Measurements from ENCODE around the gene CCDC157.

The CCDC157 gene

GRCh38 chr22:30372915-30373314, 16.1 kb downstream of the CCDC157 start:
- DNase-seq (ENCODE audit: low read depth) = no peak
- in situ Hi-C loops (cut with HindIII; ENCODE audit: low sequenced_read_pairs) = no loop called here
- no peak overlapping the region for H3K4me3 ChIP-seq (ENCODE audit: low read depth, low read length)
- TF ChIP-seq CTCF (IDR thresholded peaks at IDR 0.05; ENCODE audit: low read depth, low read length, missing control alignments) = no peak

GRCh38 chr22:30373331-30374325, 16.8 kb downstream of the CCDC157 start:
- in situ Hi-C loops (cut with HindIII; ENCODE audit: low sequenced_read_pairs) = no loop called here
- no peak overlapping the region for H3K4me3 ChIP-seq (ENCODE audit: low read depth, low read length)
- DNase-seq (ENCODE audit: low read depth) = no peak
- TF ChIP-seq CTCF (IDR thresholded peaks at IDR 0.05; ENCODE audit: low read depth, low read length, missing control alignments) = no peak

GRCh38 chr22:30375312-30375849, 18.6 kb downstream of the CCDC157 start:
- no peak for DNase-seq (ENCODE audit: low read depth)
- H3K4me3 ChIP-seq (ENCODE audit: low read depth, low read length) = no peak overlapping the region
- in situ Hi-C loops (cut with HindIII; ENCODE audit: low sequenced_read_pairs) = no loop called here
- TF ChIP-seq CTCF (IDR thresholded peaks at IDR 0.05; ENCODE audit: low read depth, low read length, missing control alignments) = no peak

GRCh38 chr22:30380011-30380410, 23.2 kb downstream of the CCDC157 start:
- H3K4me3 ChIP-seq (ENCODE audit: low read depth, low read length) = no peak overlapping the region
- DNase-seq (ENCODE audit: low read depth) = no peak
- TF ChIP-seq CTCF (IDR thresholded peaks at IDR 0.05; ENCODE audit: low read depth, low read length, missing control alignments) = no peak
- in situ Hi-C loops (cut with HindIII; ENCODE audit: low sequenced_read_pairs) = no loop called here

GRCh38 chr22:30381264-30381663, 24.5 kb downstream of the CCDC157 start:
- in situ Hi-C loops (cut with HindIII; ENCODE audit: low sequenced_read_pairs) = no loop called here
- TF ChIP-seq CTCF (IDR thresholded peaks at IDR 0.05; ENCODE audit: low read depth, low read length, missing control alignments) = no peak
- H3K4me3 ChIP-seq (ENCODE audit: low read depth, low read length) = no peak overlapping the region
- no peak for DNase-seq (ENCODE audit: low read depth)

- in situ Hi-C loops (cut with HindIII; ENCODE audit: low sequenced_read_pairs) = no loop called here
- no peak for DNase-seq (ENCODE audit: low read depth)
- no peak for TF ChIP-seq CTCF (IDR thresholded peaks at IDR 0.05; ENCODE audit: low read depth, low read length, missing control alignments)
- no peak overlapping the region for H3K4me3 ChIP-seq (ENCODE audit: low read depth, low read length)
Measured at GRCh38 chr22:30382340-30382739, 25.5 kb downstream of the CCDC157 start.

Data from astrocyte of the cerebellum (primary cell).